ENCODE results near the gene SLC12A8. TPM values are rescaled to one million over a fixed set of nuclear protein-coding genes. Genes with fewer than 3 reads are reported as not detected.

Gene SLC12A8
- total and polyA plus RNA-seq, 9 of the 15 experiments (the other 6 are each of a cell fraction or from before 2014, with no cell fraction given) = 0.04 to 0.33 (median 0.09) TPM; not detected in 4

DNA sequence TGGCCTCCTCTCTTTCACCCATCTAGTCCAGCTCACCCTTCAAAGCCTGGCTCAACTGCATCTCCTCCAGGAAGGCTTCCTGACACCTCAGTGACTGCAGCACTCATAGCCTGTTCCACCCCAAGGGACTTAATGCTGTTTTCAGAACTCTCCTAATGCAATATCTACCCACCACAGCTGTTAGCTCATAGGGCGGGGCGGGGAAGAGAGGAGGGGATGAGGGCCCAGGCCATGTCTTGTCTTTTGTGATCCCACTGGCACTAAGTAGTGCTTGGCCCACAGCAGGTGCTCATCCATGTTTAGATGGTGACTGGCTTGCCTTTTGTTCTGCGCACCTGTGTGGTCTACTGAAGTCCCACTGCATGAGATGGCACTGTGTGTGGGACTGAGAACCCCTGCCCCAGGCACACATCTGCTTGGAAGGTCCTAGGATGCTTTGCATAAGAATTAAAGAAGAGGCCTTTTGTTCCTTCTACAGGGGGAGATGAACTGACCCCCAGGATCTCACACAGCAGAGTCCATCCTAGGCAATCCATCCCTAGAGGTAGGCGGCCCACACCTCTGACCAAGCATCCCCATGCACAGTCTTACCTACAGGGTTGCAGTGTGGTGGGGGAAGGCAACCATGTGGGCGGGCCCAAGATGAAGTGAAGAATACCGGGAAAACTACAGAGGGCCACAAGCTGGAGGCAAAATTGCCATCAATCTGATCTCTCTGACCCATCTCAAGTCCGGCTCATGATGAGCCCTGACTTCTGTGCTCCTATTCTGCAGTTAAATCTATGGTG lies 23.0 kb downstream of the SLC12A8 start (continued):
- TF ChIP-seq, protein P1, sequence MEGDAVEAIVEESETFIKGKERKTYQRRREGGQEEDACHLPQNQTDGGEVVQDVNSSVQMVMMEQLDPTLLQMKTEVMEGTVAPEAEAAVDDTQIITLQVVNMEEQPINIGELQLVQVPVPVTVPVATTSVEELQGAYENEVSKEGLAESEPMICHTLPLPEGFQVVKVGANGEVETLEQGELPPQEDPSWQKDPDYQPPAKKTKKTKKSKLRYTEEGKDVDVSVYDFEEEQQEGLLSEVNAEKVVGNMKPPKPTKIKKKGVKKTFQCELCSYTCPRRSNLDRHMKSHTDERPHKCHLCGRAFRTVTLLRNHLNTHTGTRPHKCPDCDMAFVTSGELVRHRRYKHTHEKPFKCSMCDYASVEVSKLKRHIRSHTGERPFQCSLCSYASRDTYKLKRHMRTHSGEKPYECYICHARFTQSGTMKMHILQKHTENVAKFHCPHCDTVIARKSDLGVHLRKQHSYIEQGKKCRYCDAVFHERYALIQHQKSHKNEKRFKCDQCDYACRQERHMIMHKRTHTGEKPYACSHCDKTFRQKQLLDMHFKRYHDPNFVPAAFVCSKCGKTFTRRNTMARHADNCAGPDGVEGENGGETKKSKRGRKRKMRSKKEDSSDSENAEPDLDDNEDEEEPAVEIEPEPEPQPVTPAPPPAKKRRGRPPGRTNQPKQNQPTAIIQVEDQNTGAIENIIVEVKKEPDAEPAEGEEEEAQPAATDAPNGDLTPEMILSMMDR (IDR thresholded peaks at IDR 0.05 in 2 of 3, conservative IDR thresholded peaks at IDR 0.05 in 1 of 3; ENCODE audit: insufficient read depth in 2 of 3, low read depth in 1 of 3, low read length in 3 of 3) = no peak
- TF ChIP-seq ZNF76 (CRISPR knock-in tag; IDR thresholded peaks at IDR 0.05; ENCODE audit: borderline replicate concordance) = no peak
- no peak for TF ChIP-seq NFIC (IDR thresholded peaks at IDR 0.05)
- TF ChIP-seq ZKSCAN8 (CRISPR knock-in tag; IDR thresholded peaks at IDR 0.05) = no peak
- TF ChIP-seq, protein P2, sequence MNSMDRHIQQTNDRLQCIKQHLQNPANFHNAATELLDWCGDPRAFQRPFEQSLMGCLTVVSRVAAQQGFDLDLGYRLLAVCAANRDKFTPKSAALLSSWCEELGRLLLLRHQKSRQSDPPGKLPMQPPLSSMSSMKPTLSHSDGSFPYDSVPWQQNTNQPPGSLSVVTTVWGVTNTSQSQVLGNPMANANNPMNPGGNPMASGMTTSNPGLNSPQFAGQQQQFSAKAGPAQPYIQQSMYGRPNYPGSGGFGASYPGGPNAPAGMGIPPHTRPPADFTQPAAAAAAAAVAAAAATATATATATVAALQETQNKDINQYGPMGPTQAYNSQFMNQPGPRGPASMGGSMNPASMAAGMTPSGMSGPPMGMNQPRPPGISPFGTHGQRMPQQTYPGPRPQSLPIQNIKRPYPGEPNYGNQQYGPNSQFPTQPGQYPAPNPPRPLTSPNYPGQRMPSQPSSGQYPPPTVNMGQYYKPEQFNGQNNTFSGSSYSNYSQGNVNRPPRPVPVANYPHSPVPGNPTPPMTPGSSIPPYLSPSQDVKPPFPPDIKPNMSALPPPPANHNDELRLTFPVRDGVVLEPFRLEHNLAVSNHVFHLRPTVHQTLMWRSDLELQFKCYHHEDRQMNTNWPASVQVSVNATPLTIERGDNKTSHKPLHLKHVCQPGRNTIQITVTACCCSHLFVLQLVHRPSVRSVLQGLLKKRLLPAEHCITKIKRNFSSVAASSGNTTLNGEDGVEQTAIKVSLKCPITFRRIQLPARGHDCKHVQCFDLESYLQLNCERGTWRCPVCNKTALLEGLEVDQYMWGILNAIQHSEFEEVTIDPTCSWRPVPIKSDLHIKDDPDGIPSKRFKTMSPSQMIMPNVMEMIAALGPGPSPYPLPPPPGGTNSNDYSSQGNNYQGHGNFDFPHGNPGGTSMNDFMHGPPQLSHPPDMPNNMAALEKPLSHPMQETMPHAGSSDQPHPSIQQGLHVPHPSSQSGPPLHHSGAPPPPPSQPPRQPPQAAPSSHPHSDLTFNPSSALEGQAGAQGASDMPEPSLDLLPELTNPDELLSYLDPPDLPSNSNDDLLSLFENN (IDR thresholded peaks at IDR 0.05; ENCODE audit: low read depth in 2 of 2, low read length in 2 of 2) = no peak
- TF ChIP-seq TAF15 (IDR thresholded peaks at IDR 0.05; ENCODE audit: low read depth, low read length) = no peak
- TF ChIP-seq, protein P3, sequence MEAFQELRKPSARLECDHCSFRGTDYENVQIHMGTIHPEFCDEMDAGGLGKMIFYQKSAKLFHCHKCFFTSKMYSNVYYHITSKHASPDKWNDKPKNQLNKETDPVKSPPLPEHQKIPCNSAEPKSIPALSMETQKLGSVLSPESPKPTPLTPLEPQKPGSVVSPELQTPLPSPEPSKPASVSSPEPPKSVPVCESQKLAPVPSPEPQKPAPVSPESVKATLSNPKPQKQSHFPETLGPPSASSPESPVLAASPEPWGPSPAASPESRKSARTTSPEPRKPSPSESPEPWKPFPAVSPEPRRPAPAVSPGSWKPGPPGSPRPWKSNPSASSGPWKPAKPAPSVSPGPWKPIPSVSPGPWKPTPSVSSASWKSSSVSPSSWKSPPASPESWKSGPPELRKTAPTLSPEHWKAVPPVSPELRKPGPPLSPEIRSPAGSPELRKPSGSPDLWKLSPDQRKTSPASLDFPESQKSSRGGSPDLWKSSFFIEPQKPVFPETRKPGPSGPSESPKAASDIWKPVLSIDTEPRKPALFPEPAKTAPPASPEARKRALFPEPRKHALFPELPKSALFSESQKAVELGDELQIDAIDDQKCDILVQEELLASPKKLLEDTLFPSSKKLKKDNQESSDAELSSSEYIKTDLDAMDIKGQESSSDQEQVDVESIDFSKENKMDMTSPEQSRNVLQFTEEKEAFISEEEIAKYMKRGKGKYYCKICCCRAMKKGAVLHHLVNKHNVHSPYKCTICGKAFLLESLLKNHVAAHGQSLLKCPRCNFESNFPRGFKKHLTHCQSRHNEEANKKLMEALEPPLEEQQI (IDR thresholded peaks at IDR 0.05) = no peak
- TF ChIP-seq FOXA3 (CRISPR knock-in tag; conservative IDR thresholded peaks at IDR 0.05 in 1 of 2, IDR thresholded peaks at IDR 0.05 in 1 of 2) = no peak
